ENCODE measurements around the gene CALML5.

Gene CALML5

GRCh38 chr10:5458949-5459747, 40.2 kb downstream of the CALML5 start:
- ChIA-PET CTCF (interaction anchor here (0.5 to 0.7 kb wide), 2 partner anchors 14 to 170 kb away, joined by 3 read pairs; no protein-coding TSS in a partner anchor), POLR2A (no interaction called here)
- Histone ChIP-seq H3K4me1 (ENCODE audit: control insufficient read depth, insufficient read depth, low read length) (no peaks in the 10 kb centered on the region), H3K4me3 (ENCODE audit: low read depth, low read length) (no peak overlapping the region), H3K36me3 (ENCODE audit: control insufficient read depth in 2 of 2, insufficient read depth in 1 of 2, low read length in 2 of 2) (peaks cover 35 to 75% of the 10 kb centered on the region in 2 experiments), H3K27ac (ENCODE audit: extremely low read depth, low read depth, low read length) (no peak overlapping the region), H3K9me3 (ENCODE audit: control insufficient read depth, insufficient read depth, low read depth, low read length) (no peaks in the 10 kb centered on the region)
- TF ChIP-seq ZNF350 (tag by site-specific recombination; IDR thresholded peaks at IDR 0.05) = no peak
- no peak for TF ChIP-seq PRDM4 (tag by site-specific recombination; IDR thresholded peaks at IDR 0.05)
- TF ChIP-seq ZBTB1 (tag by site-specific recombination; IDR thresholded peaks at IDR 0.05) = no peak

- Histone ChIP-seq H3K4me3 (ENCODE audit: low read depth, low read length) (no peak overlapping the region), H3K4me1 (ENCODE audit: control insufficient read depth, insufficient read depth, low read length) (no peaks in the 10 kb centered on the region), H3K36me3 (ENCODE audit: control insufficient read depth in 2 of 2, insufficient read depth in 1 of 2, low read length in 2 of 2) (peaks cover 41 to 82% of the 10 kb centered on the region in 2 experiments), H3K9me3 (ENCODE audit: control insufficient read depth, insufficient read depth, low read depth, low read length) (no peaks in the 10 kb centered on the region), H3K27ac (ENCODE audit: extremely low read depth, low read depth, low read length) (no peak overlapping the region)
- CTCF ChIA-PET = interaction anchor here (0.7 kb wide), 1 partner anchor 171 kb away, joined by 3 read pairs; no protein-coding TSS in a partner anchor
- POLR2A ChIA-PET = no interaction called here
- TF ChIP-seq KLF7 (tag by site-specific recombination; IDR thresholded peaks at IDR 0.05; ENCODE audit: borderline replicate concordance) = no peak
- no peak for TF ChIP-seq BCL11A (tag by site-specific recombination; IDR thresholded peaks at IDR 0.05; ENCODE audit: low read depth)
- TF ChIP-seq ZNF558 (tag by site-specific recombination; IDR thresholded peaks at IDR 0.05) = no peak
- no peak for TF ChIP-seq ZNF629 (tag by site-specific recombination; IDR thresholded peaks at IDR 0.05)
- no peak for TF ChIP-seq ZBTB48 (tag by site-specific recombination; IDR thresholded peaks at IDR 0.05)
- no peak for TF ChIP-seq ZSCAN16 (tag by site-specific recombination; IDR thresholded peaks at IDR 0.05)
- TF ChIP-seq ZFP3 (tag by site-specific recombination; IDR thresholded peaks at IDR 0.05; ENCODE audit: low read depth) = no peak
- TF ChIP-seq ZNF529 (tag by site-specific recombination; IDR thresholded peaks at IDR 0.05; ENCODE audit: insufficient replicate concordance) = no peak
- no peak for TF ChIP-seq ZNF513 (tag by site-specific recombination; IDR thresholded peaks at IDR 0.05)
- TF ChIP-seq ZNF239 (tag by site-specific recombination; IDR thresholded peaks at IDR 0.05) = no peak
- no peak for TF ChIP-seq HOXC10 (CRISPR knock-in tag; IDR thresholded peaks at IDR 0.05)
- no peak for TF ChIP-seq ZNF571 (tag by site-specific recombination; IDR thresholded peaks at IDR 0.05)
- TF ChIP-seq ZNF777 (tag by site-specific recombination; IDR thresholded peaks at IDR 0.05; ENCODE audit: borderline replicate concordance) = no peak
- no peak for TF ChIP-seq ZEB2 (tag by site-specific recombination; IDR thresholded peaks at IDR 0.05)
- no peak for TF ChIP-seq ZNF311 (tag by site-specific recombination; IDR thresholded peaks at IDR 0.05; ENCODE audit: borderline replicate concordance)
- TF ChIP-seq ZNF24 (tag by site-specific recombination; IDR thresholded peaks at IDR 0.05) = no peak
These were observed 40.9 kb downstream of the CALML5 start for GRCh38 chr10:5458425-5458824.
